Measurements from ENCODE around the gene OASL. TPM values are rescaled to one million over a fixed set of nuclear protein-coding genes. Genes with fewer than 3 reads are reported as not detected.

Gene OASL
- total and polyA plus RNA-seq, 2 of the 4 experiments (the other 2 are of a cell fraction), result under 0.01 to 0.05 TPM

DNA sequence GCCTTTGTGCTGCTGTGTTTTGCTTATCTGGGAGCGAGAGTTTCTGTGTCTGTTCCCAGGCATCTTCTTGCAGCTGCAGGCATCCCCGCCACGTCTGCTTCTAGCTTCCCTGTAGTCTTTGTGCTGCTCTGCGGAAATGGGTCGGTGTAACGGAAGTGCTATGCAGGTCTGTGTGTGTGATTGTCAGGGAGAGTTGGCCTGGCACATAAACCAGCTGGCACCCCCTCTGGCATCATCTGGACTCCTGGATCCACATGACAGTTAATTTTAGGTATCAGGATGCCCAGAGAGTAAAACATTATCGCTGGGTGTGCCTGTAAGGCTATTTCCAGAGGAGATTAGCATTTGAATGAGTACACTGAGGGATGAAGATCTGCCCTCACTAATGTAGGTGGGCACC lies 9.4 kb upstream of the OASL start:
- no peak overlapping the region for H2AK9ac ChIP-seq (replicated peaks; ENCODE audit: low read depth, low read length, poor library complexity)
- DNase-seq, result no peak
- H4K5ac ChIP-seq (ENCODE audit: low read depth, low read length), result no peak overlapping the region
- no peaks in the 10 kb centered on the region for H3K9me1 ChIP-seq (ENCODE audit: insufficient read depth, low read length)
- H3K79me1 ChIP-seq (ENCODE audit: low read depth in 1 of 2, low read length in 2 of 2), result no peaks in the 10 kb centered on the region
- no peak overlapping the region for H3K27ac ChIP-seq (ENCODE audit: insufficient read depth, low read length)
- H3K9me3 ChIP-seq (ENCODE audit: control insufficient read depth, insufficient read depth, low read length), result no peaks in the 10 kb centered on the region
- dilution Hi-C loops (cut with HindIII; ENCODE audit: low sequenced_read_pairs, unreplicated experiment), result no loop called here
- H2BK15ac ChIP-seq (ENCODE audit: low read depth, low read length), result no peak overlapping the region
- H3K4me1 ChIP-seq (ENCODE audit: control insufficient read depth, insufficient read depth, low read length), result no peaks in the 10 kb centered on the region
- WGBS, 2 experiments (ENCODE audit: extremely low coverage in 2 of 2, insufficient read length in 1 of 2), result 23% methylated on average over 3 of the region's 7 CpGs; no CpG with 5 or more reads in 1 of the 2 experiments
- TF ChIP-seq BHLHE40 (IDR thresholded peaks at IDR 0.05; ENCODE audit: low read depth, low read length), result no peak
- TF ChIP-seq RCOR1 (IDR thresholded peaks at IDR 0.05; ENCODE audit: insufficient replicate concordance, low read length), result no peak
- no peak for TF ChIP-seq MAZ (IDR thresholded peaks at IDR 0.05; ENCODE audit: borderline replicate concordance, low read depth, low read length)
- TF ChIP-seq, protein P1, sequence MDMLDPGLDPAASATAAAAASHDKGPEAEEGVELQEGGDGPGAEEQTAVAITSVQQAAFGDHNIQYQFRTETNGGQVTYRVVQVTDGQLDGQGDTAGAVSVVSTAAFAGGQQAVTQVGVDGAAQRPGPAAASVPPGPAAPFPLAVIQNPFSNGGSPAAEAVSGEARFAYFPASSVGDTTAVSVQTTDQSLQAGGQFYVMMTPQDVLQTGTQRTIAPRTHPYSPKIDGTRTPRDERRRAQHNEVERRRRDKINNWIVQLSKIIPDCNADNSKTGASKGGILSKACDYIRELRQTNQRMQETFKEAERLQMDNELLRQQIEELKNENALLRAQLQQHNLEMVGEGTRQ (IDR thresholded peaks at IDR 0.05; ENCODE audit: low read depth, low read length), result no peak
- TF ChIP-seq CEBPB (IDR thresholded peaks at IDR 0.05; ENCODE audit: low read depth, low read length), result no peak
- no peak for TF ChIP-seq NFE2L2 (IDR thresholded peaks at IDR 0.05; ENCODE audit: low read depth, low read length)
- TF ChIP-seq CHD1 (IDR thresholded peaks at IDR 0.05; ENCODE audit: low read depth, low read length), result no peak
- TF ChIP-seq, protein P2, sequence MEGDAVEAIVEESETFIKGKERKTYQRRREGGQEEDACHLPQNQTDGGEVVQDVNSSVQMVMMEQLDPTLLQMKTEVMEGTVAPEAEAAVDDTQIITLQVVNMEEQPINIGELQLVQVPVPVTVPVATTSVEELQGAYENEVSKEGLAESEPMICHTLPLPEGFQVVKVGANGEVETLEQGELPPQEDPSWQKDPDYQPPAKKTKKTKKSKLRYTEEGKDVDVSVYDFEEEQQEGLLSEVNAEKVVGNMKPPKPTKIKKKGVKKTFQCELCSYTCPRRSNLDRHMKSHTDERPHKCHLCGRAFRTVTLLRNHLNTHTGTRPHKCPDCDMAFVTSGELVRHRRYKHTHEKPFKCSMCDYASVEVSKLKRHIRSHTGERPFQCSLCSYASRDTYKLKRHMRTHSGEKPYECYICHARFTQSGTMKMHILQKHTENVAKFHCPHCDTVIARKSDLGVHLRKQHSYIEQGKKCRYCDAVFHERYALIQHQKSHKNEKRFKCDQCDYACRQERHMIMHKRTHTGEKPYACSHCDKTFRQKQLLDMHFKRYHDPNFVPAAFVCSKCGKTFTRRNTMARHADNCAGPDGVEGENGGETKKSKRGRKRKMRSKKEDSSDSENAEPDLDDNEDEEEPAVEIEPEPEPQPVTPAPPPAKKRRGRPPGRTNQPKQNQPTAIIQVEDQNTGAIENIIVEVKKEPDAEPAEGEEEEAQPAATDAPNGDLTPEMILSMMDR (conservative IDR thresholded peaks at IDR 0.05; ENCODE audit: low read depth, low read length), result no peak
- no peak for TF ChIP-seq MXI1 (IDR thresholded peaks at IDR 0.05; ENCODE audit: borderline replicate concordance, low read depth, low read length)
- TF ChIP-seq FOS (IDR thresholded peaks at IDR 0.05; ENCODE audit: low read depth, low read length), result no peak
- TF ChIP-seq MAFK (IDR thresholded peaks at IDR 0.05; ENCODE audit: low read depth, low read length), result no peak
- TF ChIP-seq, protein P3, sequence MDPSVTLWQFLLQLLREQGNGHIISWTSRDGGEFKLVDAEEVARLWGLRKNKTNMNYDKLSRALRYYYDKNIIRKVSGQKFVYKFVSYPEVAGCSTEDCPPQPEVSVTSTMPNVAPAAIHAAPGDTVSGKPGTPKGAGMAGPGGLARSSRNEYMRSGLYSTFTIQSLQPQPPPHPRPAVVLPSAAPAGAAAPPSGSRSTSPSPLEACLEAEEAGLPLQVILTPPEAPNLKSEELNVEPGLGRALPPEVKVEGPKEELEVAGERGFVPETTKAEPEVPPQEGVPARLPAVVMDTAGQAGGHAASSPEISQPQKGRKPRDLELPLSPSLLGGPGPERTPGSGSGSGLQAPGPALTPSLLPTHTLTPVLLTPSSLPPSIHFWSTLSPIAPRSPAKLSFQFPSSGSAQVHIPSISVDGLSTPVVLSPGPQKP (IDR thresholded peaks at IDR 0.05; ENCODE audit: borderline replicate concordance, low read depth, low read length), result no peak
- TF ChIP-seq SMC3 (IDR thresholded peaks at IDR 0.05; ENCODE audit: low read depth, low read length), result no peak
- TF ChIP-seq RFX5 (IDR thresholded peaks at IDR 0.05; ENCODE audit: low read depth, low read length), result no peak
- TF ChIP-seq POLR2A (IDR thresholded peaks at IDR 0.05; ENCODE audit: low read depth, low read length), result no peak
- TF ChIP-seq RAD21 (IDR thresholded peaks at IDR 0.05; ENCODE audit: low read length), result no peak
- no peak overlapping the region for H2BK120ac ChIP-seq (ENCODE audit: low read depth, low read length)
- no peak overlapping the region for H2AFZ ChIP-seq (replicated peaks; ENCODE audit: low read length, poor library complexity)
- no peak for ATAC-seq (ENCODE audit: low read depth)
- H3K14ac ChIP-seq (replicated peaks; ENCODE audit: low read depth, low read length), result no peak overlapping the region
- H3K27me3 ChIP-seq (ENCODE audit: control insufficient read depth, insufficient read depth, low read length), result peaks cover 14% of the 10 kb centered on the region
- H3K23ac ChIP-seq (ENCODE audit: low read depth, low read length), result no peak overlapping the region
- POLR2A ChIA-PET (ENCODE audit: unreplicated experiment), result no interaction called here
- no peak overlapping the region for H2AK5ac ChIP-seq (ENCODE audit: low read depth, low read length)
- no peak overlapping the region for H3K4me2 ChIP-seq (ENCODE audit: low read depth, low read length)
- in situ Hi-C loops (cut with MboI; ENCODE audit: low sequenced_read_pairs), result no loop called here
- H4K20me1 ChIP-seq (ENCODE audit: insufficient read depth, low read length), result no peaks in the 10 kb centered on the region
- no peak overlapping the region for H2BK20ac ChIP-seq (ENCODE audit: low read depth, low read length)
- intact Hi-C loops (cut with micrococcal nuclease), result no loop called here
- no peak overlapping the region for H4K8ac ChIP-seq (ENCODE audit: low read depth in 2 of 2, low read length in 2 of 2)
- CTCF ChIA-PET, result no interaction called here
- H3K56ac ChIP-seq (ENCODE audit: extremely low read depth, insufficient read depth, low read length), result no peak overlapping the region
- H3K4ac ChIP-seq (ENCODE audit: low read depth, low read length), result no peak overlapping the region
- no peak overlapping the region for H3K18ac ChIP-seq (ENCODE audit: low read depth, low read length)
- H2BK5ac ChIP-seq (ENCODE audit: low read depth, low read length, poor library complexity, severe bottlenecking), result no peak overlapping the region
- no TSS peak for BruUV-seq (replicated peaks)
- no peak overlapping the region for H3K4me3 ChIP-seq (ENCODE audit: insufficient read depth, low read depth, low read length)
- no peak overlapping the region for H3K9ac ChIP-seq (ENCODE audit: low read depth, low read length)
- H4K91ac ChIP-seq (ENCODE audit: insufficient read depth, low read depth, low read length), result no peak overlapping the region
- H3K36me3 ChIP-seq (ENCODE audit: control insufficient read depth, insufficient read depth, low read length), result no peaks in the 10 kb centered on the region

Measured in IMR-90 (cell line).